HG03135 (cell line): ENCODE results near the gene GPER1.
"Not testable (repeated sequence)": the region's sequence is repeated elsewhere in the genome, so short reads cannot be mapped to it uniquely, and the experiment has no call there.

Source experiments
- ATAC-seq: cut with Tn5 transposase; IDR thresholded peaks from one replicate; pipeline ENCODE4 v1.9.1; 2021; ENCODE audit warnings: mild to moderate bottlenecking, moderate library complexity; ENCODE audit not compliant: unreplicated experiment

Gene GPER1

GRCh38 chr7:1068013-1068412 is 19.9 kb upstream of the GPER1 start:
- no peak for ATAC-seq

- no peak for ATAC-seq
These were observed 19.3 kb upstream of the GPER1 start for GRCh38 chr7:1068619-1069018.

- no peak for ATAC-seq
These were observed 17.3 kb upstream of the GPER1 start for GRCh38 chr7:1070544-1071011.

- ATAC-seq, result no peak
These were observed 16.1 kb upstream of the GPER1 start for GRCh38 chr7:1071731-1072254.

GRCh38 chr7:1073142-1073977 is 14.6 kb upstream of the GPER1 start:
- no peak for ATAC-seq

GRCh38 chr7:1074018-1074417 is 13.9 kb upstream of the GPER1 start:
- ATAC-seq, result not testable (repeated sequence)

GRCh38 chr7:1074593-1075431 is 13.1 kb upstream of the GPER1 start:
- no peak for ATAC-seq

GRCh38 chr7:1076184-1077072 is 11.5 kb upstream of the GPER1 start:
- ATAC-seq, result no peak

GRCh38 chr7:1078519-1078918 is 9.4 kb upstream of the GPER1 start:
- no peak for ATAC-seq

- no peak for ATAC-seq
These were observed 8.9 kb upstream of the GPER1 start for GRCh38 chr7:1078985-1079384.

GRCh38 chr7:1079546-1079945 is 8.4 kb upstream of the GPER1 start:
- ATAC-seq, result no peak

GRCh38 chr7:1080252-1080920 is 7.5 kb upstream of the GPER1 start:
- ATAC-seq, result no peak

- ATAC-seq, result no peak
These were observed 7.0 kb upstream of the GPER1 start for GRCh38 chr7:1080921-1081255.

GRCh38 chr7:1081336-1081735 is 6.6 kb upstream of the GPER1 start:
- ATAC-seq, result no peak

GRCh38 chr7:1081931-1082401 is 5.9 kb upstream of the GPER1 start:
- ATAC-seq, result no peak

GRCh38 chr7:1083729-1084657 is 3.9 kb upstream of the GPER1 start:
- no peak for ATAC-seq

- no peak for ATAC-seq
These were observed 2.6 kb upstream of the GPER1 start for GRCh38 chr7:1085266-1085665.

GRCh38 chr7:1085910-1086421 is 1.9 kb upstream of the GPER1 start:
- no peak for ATAC-seq
